Measurements from ENCODE around the gene GMIP. TPM values are rescaled to one million over a fixed set of nuclear protein-coding genes. Genes with fewer than 3 reads are reported as not detected.

Gene GMIP
- total and polyA plus RNA-seq, 2 of the 13 experiments (the other 11 are each of a cell fraction or from before 2014, with no cell fraction given): 1.5 to 1.8 TPM

DNA sequence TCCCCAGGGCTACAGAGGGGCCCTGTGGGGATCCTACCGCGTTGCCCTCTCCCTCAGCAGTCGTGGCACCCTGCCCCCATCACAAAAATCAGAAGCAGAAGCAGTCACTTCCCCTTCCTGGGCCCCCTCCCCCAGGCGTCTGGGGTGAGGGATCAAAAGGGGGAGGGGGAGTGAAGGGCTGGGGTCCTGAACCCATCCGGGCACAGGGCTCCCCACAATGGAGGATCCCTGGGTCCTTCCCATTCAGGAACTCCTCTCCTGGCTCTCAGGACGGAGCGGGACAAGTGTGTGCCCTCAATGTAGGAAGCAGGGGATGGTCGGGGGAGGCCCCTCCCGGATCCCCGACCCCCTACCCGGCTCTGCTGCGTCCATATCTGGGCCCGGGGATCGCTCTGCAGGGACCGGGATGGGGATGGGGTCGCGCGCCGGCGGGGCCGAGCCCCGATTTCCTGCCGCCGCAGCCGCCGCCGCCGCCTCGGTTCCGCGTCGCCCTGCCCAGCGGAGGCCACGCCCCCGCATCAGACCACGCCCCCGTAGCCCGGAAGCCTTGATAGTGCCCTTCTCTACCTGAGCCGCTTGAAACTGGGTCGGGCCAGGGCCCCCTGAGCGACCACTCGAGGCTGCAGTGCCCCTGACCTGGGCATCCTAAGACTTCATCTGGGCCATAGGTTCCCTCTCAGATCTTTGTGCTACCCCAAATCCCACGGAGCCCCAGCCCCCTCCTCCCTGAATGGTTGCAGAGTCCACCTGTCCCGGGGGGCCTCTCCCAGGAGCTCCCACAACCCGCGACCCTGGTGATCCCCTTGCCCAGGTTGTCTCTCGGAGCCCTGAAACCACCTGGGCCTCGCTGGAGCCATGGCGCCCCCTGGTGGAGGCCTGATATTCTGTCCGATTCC, at the start of gene GMIP (continued):
- TF ChIP-seq, protein P1, sequence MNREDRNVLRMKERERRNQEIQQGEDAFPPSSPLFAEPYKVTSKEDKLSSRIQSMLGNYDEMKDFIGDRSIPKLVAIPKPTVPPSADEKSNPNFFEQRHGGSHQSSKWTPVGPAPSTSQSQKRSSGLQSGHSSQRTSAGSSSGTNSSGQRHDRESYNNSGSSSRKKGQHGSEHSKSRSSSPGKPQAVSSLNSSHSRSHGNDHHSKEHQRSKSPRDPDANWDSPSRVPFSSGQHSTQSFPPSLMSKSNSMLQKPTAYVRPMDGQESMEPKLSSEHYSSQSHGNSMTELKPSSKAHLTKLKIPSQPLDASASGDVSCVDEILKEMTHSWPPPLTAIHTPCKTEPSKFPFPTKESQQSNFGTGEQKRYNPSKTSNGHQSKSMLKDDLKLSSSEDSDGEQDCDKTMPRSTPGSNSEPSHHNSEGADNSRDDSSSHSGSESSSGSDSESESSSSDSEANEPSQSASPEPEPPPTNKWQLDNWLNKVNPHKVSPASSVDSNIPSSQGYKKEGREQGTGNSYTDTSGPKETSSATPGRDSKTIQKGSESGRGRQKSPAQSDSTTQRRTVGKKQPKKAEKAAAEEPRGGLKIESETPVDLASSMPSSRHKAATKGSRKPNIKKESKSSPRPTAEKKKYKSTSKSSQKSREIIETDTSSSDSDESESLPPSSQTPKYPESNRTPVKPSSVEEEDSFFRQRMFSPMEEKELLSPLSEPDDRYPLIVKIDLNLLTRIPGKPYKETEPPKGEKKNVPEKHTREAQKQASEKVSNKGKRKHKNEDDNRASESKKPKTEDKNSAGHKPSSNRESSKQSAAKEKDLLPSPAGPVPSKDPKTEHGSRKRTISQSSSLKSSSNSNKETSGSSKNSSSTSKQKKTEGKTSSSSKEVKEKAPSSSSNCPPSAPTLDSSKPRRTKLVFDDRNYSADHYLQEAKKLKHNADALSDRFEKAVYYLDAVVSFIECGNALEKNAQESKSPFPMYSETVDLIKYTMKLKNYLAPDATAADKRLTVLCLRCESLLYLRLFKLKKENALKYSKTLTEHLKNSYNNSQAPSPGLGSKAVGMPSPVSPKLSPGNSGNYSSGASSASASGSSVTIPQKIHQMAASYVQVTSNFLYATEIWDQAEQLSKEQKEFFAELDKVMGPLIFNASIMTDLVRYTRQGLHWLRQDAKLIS (CRISPR knock-in tag; IDR thresholded peaks at IDR 0.05): no peak
- TF ChIP-seq ZNF230 (CRISPR knock-in tag; IDR thresholded peaks at IDR 0.05): 0 out of 2 replicates have a peak, but pooled peaks have one; percentile 53
- TF ChIP-seq PHB2 (IDR thresholded peaks at IDR 0.05; ENCODE audit: partially characterized antibody): no peak
- TF ChIP-seq, protein P2, sequence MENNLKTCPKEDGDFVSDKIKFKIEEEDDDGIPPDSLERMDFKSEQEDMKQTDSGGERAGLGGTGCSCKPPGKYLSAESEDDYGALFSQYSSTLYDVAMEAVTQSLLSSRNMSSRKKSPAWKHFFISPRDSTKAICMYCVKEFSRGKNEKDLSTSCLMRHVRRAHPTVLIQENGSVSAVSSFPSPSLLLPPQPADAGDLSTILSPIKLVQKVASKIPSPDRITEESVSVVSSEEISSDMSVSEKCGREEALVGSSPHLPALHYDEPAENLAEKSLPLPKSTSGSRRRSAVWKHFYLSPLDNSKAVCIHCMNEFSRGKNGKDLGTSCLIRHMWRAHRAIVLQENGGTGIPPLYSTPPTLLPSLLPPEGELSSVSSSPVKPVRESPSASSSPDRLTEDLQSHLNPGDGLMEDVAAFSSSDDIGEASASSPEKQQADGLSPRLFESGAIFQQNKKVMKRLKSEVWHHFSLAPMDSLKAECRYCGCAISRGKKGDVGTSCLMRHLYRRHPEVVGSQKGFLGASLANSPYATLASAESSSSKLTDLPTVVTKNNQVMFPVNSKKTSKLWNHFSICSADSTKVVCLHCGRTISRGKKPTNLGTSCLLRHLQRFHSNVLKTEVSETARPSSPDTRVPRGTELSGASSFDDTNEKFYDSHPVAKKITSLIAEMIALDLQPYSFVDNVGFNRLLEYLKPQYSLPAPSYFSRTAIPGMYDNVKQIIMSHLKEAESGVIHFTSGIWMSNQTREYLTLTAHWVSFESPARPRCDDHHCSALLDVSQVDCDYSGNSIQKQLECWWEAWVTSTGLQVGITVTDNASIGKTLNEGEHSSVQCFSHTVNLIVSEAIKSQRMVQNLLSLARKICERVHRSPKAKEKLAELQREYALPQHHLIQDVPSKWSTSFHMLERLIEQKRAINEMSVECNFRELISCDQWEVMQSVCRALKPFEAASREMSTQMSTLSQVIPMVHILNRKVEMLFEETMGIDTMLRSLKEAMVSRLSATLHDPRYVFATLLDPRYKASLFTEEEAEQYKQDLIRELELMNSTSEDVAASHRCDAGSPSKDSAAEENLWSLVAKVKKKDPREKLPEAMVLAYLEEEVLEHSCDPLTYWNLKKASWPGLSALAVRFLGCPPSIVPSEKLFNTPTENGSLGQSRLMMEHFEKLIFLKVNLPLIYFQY (CRISPR knock-in tag; IDR thresholded peaks at IDR 0.05; ENCODE audit: borderline replicate concordance): peak; percentile 80; the same call in 1 of the 2 replicates
- TF ChIP-seq, protein P3, sequence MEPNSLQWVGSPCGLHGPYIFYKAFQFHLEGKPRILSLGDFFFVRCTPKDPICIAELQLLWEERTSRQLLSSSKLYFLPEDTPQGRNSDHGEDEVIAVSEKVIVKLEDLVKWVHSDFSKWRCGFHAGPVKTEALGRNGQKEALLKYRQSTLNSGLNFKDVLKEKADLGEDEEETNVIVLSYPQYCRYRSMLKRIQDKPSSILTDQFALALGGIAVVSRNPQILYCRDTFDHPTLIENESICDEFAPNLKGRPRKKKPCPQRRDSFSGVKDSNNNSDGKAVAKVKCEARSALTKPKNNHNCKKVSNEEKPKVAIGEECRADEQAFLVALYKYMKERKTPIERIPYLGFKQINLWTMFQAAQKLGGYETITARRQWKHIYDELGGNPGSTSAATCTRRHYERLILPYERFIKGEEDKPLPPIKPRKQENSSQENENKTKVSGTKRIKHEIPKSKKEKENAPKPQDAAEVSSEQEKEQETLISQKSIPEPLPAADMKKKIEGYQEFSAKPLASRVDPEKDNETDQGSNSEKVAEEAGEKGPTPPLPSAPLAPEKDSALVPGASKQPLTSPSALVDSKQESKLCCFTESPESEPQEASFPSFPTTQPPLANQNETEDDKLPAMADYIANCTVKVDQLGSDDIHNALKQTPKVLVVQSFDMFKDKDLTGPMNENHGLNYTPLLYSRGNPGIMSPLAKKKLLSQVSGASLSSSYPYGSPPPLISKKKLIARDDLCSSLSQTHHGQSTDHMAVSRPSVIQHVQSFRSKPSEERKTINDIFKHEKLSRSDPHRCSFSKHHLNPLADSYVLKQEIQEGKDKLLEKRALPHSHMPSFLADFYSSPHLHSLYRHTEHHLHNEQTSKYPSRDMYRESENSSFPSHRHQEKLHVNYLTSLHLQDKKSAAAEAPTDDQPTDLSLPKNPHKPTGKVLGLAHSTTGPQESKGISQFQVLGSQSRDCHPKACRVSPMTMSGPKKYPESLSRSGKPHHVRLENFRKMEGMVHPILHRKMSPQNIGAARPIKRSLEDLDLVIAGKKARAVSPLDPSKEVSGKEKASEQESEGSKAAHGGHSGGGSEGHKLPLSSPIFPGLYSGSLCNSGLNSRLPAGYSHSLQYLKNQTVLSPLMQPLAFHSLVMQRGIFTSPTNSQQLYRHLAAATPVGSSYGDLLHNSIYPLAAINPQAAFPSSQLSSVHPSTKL (CRISPR knock-in tag; IDR thresholded peaks at IDR 0.05): no peak
- no peak for TF ChIP-seq CBX1 (IDR thresholded peaks at IDR 0.05; ENCODE audit: low read depth)
- no peak for TF ChIP-seq NFRKB (IDR thresholded peaks at IDR 0.05)
- no peak for TF ChIP-seq ATM (IDR thresholded peaks at IDR 0.05; ENCODE audit: borderline replicate concordance)
- TF ChIP-seq, protein P4, sequence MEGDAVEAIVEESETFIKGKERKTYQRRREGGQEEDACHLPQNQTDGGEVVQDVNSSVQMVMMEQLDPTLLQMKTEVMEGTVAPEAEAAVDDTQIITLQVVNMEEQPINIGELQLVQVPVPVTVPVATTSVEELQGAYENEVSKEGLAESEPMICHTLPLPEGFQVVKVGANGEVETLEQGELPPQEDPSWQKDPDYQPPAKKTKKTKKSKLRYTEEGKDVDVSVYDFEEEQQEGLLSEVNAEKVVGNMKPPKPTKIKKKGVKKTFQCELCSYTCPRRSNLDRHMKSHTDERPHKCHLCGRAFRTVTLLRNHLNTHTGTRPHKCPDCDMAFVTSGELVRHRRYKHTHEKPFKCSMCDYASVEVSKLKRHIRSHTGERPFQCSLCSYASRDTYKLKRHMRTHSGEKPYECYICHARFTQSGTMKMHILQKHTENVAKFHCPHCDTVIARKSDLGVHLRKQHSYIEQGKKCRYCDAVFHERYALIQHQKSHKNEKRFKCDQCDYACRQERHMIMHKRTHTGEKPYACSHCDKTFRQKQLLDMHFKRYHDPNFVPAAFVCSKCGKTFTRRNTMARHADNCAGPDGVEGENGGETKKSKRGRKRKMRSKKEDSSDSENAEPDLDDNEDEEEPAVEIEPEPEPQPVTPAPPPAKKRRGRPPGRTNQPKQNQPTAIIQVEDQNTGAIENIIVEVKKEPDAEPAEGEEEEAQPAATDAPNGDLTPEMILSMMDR (CRISPR knock-in tag; IDR thresholded peaks at IDR 0.05): peak; percentile 85
- no peak for TF ChIP-seq SP1 (IDR thresholded peaks at IDR 0.05)
- TF ChIP-seq SP1 (CRISPR knock-in tag; IDR thresholded peaks at IDR 0.05): peak; percentile 47; the same call in 1 of the 2 replicates
- TF ChIP-seq, protein P5, sequence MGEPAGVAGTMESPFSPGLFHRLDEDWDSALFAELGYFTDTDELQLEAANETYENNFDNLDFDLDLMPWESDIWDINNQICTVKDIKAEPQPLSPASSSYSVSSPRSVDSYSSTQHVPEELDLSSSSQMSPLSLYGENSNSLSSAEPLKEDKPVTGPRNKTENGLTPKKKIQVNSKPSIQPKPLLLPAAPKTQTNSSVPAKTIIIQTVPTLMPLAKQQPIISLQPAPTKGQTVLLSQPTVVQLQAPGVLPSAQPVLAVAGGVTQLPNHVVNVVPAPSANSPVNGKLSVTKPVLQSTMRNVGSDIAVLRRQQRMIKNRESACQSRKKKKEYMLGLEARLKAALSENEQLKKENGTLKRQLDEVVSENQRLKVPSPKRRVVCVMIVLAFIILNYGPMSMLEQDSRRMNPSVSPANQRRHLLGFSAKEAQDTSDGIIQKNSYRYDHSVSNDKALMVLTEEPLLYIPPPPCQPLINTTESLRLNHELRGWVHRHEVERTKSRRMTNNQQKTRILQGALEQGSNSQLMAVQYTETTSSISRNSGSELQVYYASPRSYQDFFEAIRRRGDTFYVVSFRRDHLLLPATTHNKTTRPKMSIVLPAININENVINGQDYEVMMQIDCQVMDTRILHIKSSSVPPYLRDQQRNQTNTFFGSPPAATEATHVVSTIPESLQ (CRISPR knock-in tag; conservative IDR thresholded peaks at IDR 0.05): no peak
- TF ChIP-seq ZNF615 (CRISPR knock-in tag; IDR thresholded peaks at IDR 0.05; ENCODE audit: borderline replicate concordance): no peak

Measured in HepG2 (cell line).